Kasumi-1 (cell line): ENCODE results near the gene LPAR4.
"Not testable (repeated sequence)": the region's sequence is repeated elsewhere in the genome, so short reads cannot be mapped to it uniquely, and the experiment has no call there.

ENCODE experiments used
- DNase-seq, 2 experiments: peaks; one replicate each; lab custom pipeline; 2025; lab: John Stamatoyannopoulos, UW

LPAR4 gene, protein sequence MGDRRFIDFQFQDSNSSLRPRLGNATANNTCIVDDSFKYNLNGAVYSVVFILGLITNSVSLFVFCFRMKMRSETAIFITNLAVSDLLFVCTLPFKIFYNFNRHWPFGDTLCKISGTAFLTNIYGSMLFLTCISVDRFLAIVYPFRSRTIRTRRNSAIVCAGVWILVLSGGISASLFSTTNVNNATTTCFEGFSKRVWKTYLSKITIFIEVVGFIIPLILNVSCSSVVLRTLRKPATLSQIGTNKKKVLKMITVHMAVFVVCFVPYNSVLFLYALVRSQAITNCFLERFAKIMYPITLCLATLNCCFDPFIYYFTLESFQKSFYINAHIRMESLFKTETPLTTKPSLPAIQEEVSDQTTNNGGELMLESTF

DNA sequence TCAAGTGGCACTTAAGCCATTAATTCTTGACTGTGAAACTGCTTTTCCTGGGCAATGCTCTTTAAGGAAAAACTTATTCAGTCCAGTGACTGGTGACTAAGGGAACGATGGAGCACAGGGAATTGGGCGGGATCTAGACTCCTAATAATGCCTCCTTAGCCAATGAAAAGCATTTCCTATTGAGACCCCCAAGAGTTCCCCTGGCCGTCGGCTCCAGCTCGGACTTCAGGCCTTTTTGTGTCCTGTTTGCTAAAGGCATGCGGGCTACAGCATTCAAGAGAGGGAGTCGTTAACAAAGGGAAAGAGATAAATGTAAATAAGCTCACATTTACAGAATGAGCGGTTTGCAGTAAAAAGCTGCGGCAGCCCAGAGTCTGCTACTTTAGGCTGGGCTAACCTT lies at the start of gene LPAR4:
Gene LPAR4 (plus strand): TSS at position 232 of the 400 bp plus-strand sequence. CDS start 7,150 bp downstream, outside the sequence.
- no peak for DNase-seq

DNA sequence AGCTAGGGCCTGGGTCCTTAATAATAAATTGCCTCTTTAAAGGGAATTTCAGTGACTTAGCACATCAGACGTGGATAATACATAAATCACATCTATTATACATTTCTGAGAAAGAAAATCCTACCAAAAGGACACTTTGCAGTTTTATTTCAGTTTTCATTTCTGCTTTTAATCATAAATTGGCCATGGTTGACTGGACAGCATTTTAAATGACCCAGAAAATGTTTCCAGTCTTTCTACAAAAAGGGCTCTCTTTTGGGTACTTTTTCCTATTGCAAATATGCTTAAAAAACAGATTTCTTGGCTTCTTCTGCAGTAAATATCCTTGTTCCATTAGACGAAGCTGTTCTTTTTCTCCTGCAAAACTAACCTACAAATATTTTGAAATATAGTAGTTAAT lies 41.4 kb upstream of the LPAR4 start:
- no peak for DNase-seq

DNA sequence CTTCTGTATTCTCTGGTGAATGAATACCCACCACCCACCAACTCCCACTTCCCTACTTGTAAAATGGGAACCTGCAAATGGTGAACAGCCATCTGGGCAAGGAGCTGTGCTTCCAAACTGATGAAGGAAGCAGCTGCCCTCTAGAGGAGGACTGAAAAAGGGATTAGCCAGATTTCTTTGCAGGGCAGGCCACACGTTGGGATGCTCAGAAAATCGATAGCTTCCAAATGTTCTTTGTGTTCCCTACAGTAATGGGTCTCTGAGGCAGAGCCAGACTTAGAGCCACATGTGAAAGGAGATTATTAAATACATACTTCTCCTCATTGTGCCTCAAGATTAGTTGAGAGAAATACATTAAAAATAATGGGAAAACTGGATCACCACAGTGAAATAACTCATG lies 39.3 kb upstream of the LPAR4 start:
- DNase-seq = peak; percentile 50 to 51

DNA sequence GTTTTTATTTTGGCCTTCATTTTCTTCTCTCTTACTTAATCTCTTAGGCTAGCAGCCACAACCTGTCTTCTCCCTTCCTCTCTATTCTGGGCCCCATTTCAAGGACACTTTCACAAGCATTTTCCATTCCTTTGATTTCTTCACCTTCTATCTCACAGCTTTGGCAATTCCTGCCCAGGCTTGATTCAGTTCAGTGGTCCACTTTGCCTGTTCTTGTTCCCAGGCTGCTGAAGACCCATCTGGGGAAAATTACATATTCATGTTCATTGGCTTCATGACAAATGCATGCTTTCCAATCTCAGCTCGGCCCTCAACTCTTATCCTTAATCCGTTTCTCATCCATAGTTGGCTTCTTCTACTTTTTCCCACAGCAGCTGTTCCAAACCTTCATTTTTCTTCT lies 38.7 kb upstream of the LPAR4 start:
- DNase-seq = no peak

DNA sequence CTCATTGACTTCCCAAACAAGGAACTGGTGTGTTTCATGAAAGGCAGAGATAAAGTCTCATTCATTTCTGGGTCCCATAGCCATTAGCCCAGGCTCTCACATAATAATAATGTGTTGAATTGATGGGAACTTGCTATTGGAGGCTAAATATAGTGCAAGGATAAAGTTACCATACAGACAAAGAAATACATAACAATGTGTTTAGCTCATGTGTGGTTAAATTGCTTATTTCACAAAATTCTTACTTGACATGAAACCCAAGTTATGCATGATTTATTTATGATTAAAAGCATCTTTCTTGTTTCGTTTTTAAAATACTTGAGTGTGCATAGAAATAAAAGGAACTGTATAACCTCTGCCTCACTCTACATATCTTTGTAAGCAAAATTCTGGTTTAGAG lies 37.3 kb upstream of the LPAR4 start:
- no peak for DNase-seq

DNA sequence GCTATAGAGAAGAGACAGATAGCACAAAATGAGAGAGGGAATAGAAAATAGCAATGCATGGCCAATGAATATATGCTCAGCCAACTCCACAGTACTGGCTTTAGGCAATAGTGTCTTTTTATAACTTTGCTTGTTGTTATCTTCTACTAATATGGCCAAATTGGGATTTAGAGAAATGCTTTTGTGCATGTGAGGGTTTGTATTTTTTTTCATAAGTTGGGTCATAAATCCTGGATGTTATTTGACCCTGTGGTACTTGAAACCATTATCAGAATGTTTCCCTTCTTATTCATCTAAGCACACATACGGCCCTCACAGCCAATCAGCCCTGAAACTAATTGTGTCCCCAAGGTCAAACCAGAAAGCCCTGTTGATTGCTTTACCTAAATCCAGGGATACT lies 35.2 kb upstream of the LPAR4 start:
- DNase-seq = no peak

DNA sequence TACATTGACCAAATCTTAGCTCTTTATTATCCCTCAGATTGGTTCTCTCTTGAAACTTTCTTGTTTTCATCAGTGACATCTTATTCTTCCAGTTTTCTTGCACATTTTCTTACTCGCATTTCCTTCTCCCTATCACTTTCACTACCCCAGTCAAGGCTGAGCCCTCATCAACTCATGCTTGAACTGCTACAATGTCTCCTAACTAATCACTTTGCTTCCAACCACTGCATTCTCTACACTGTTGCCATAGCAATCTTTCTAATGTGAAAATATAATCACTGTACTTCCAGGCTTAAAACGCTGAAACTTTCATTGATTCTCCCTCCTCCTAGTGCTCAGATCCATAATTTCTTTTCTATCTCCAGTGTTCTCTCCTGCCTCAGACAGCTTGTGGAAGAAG lies 22.2 kb upstream of the LPAR4 start:
- DNase-seq = no peak

DNA sequence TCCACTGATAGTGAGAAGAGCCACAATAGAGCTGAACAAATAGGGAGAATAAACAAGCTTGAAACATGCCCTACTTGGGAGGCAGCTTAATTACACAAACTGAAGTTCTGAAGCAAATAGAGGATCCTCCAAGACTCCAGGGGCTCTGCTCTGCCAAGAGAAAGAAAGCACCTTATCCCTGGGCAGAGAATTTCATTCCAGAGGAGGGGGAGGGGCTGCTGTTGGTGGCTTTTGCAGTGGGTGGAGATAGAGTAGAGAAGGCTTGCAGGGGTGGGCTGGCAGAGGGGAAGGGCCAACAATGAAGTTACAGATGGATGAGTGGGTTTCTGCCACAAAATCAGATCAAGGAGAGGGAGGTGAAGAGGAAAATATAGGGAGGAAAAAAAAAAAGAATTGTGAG lies 1.0 kb upstream of the LPAR4 start:
- DNase-seq = no peak

DNA sequence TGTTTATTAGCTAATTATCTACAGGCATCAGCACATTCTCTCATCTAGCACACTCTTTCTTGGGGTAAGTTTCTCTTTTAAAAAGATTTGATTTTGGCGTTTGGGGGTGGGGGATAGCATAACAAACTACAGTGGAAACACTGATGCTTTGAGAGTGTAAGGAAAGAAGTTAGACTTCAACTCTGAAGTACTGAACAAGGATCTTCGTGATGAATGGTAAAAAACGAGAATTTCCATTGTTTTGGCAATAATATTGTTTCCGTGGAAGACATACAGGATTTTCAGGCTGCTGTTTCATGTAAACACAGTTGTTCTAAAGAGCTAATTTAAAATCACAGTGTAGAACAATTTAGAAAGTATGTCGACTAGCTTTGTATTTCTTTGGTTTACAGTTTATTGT lies 451 bp downstream of the LPAR4 start:
- no peak for DNase-seq

DNA sequence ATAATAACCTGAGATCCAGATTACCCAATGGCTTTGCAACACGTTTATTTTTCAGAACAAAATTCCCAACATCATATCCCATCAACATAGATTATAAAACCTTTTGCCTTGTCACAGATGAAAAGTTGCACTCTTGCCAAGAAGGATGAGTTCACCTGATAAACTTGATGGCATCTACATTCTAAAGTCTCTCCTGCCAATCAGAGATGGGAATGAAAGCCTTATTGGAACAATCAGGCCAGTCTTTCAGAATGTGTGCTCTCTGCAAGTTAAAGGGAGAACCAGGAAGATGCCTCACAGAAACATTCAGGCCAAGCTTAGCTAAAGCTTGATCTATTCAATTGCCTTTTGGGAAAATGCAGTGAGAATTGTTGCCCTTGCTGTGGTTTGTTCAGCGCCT lies 1.3 kb downstream of the LPAR4 start:
- no peak for DNase-seq

DNA sequence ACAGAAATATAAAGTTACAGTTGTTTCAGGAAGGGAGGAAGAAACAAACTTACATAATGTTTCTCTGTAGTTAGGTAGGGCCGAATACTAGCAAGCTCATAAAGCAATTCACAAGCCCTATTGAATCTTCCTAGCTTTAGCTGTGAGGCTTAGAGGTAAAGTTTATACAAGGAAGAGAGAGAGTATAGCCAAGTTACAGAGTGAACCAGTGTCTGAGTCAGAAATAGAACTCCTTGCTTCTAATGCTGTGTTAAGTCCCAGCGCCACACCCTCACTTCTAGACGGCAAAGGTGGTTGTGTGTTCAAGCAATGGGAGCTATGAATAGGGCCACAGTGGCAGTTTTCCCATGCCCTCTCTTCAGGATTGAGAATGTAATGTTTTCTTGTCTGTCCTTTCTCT lies 6.1 kb downstream of the LPAR4 start:
- no peak for DNase-seq

DNA sequence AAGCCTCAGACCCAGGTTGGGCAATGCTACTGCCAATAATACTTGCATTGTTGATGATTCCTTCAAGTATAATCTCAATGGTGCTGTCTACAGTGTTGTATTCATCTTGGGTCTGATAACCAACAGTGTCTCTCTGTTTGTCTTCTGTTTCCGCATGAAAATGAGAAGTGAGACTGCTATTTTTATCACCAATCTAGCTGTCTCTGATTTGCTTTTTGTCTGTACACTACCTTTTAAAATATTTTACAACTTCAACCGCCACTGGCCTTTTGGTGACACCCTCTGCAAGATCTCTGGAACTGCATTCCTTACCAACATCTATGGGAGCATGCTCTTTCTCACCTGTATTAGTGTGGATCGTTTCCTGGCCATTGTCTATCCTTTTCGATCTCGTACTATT lies 7.4 kb downstream of the LPAR4 start:
- no peak for DNase-seq

DNA sequence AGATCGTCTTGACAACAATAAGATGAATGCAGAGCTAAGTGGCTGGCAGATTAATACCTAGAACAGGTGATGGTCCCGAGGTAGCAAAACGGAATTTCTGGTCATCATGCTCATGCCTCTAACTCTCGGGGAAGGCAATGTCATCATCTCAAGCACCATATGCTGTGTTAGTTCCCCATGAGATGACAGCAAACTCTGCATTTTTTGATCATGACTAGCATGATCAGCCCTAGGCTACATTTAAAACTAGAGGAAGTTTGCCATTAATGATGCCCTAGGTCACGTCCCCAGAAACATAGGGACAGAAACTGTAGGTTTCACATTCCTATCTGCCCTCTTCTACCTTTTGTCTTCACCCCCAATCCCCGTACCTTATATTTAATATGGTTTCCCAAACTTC lies 11.6 kb downstream of the LPAR4 start:
- DNase-seq = no peak

DNA sequence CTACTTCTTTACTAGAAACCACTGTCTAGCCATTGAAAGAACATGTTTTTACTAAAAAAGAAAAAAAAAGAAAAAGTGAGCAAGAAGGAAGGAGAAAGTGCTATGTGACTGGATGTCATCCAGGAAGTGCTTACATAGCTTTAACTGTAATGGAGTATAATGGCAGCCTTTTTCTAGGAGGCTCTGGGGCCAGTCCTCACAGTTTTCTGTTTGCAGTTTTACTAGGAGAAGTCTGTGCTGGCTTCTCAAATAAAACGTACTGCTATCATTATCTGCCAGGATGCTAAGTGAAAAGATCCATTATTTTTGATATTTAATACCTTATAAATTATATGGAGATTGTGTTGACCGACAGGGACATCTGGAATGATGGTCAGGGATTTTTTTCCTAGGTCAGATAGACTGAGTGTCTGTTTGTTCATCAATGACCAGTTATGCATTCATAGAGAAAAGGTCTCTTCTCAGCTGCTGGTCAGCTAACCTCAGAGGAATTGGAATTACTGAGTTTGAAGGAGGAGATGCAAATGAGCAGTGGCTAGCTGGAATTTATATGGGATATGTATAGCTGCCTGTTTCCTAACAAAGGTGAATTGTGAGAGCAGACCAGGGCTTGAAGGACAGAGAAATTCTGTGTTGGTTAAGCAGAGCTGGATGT lies 21.7 kb downstream of the LPAR4 start:
- no peak for DNase-seq

DNA sequence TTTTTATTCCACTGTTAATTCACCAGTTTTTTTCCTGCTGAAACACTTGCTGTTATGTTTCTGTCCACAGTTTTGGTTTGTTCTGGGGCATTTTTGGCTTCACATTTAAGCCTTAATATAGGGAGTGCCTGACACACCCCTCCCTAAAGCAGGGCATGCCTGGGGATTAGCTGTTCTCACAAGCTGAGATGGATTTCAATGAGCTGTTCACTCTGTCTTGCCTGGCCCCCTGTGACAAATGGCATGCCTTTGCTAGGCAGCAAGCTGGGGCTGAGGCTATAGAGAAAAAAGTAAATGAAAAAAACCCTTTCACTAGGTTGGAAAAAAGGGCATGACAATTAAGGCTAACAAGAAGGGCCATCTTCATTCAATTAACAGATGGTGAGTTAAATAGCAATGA lies 22.4 kb downstream of the LPAR4 start:
- DNase-seq = no peak

DNA sequence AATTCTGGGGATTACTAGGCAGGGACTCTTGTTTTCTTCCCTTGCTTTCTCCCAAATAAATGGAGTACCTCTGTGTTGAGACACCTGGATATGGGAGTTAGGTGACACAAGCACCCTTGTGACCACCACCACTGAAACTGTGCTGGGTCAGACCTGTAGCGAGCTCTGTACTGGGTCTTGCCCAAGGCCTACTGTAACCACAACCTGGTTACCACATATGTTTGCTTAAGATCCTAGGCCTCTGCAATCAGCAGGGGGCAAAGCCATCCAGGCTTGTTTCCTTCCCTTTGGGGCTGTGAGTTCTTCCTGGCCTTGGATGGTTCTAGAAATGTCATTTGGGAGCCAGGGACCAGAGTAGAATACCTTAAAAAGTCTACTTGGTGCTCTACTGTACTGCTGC lies 49.4 kb downstream of the LPAR4 start:
- no peak for DNase-seq

DNA sequence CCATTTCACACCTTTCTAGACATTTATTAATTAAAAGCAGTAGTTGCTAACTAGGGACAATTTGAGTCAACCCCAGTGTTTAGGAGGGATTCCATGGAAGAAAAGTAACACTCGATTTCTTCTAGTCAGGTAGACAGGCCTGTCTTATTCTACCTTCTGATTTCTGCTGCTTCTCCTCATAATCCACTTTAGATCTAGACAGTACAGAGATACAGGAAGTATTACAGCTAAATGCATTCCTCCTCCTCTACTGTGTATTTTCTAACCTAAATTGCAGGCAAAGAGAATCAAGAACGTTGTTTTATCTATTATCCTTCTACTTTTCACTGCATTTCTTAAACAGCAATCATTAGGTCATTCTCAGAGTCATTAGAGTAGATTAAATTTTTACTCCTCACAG lies 52.6 kb downstream of the LPAR4 start:
- no peak for DNase-seq

DNA sequence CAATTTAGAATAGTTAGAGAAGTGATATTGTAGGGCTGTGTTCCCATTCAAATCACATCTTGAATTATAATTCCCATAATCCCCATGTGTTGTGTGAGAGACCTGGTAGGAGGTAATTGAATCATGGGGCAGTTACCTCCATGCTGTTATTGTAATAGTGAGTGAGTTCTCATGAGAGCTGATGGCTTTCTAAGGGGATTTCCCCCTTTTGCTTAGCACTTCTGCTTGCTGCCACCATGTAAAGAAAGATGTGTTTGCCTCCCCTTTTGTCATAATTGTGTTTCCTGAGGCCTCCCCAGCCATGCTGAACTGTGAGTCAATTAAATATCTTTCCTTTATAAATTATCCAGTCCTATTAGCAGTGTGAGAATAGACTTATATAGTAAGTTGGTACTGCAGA lies 53.2 kb downstream of the LPAR4 start:
- no peak for DNase-seq

DNA sequence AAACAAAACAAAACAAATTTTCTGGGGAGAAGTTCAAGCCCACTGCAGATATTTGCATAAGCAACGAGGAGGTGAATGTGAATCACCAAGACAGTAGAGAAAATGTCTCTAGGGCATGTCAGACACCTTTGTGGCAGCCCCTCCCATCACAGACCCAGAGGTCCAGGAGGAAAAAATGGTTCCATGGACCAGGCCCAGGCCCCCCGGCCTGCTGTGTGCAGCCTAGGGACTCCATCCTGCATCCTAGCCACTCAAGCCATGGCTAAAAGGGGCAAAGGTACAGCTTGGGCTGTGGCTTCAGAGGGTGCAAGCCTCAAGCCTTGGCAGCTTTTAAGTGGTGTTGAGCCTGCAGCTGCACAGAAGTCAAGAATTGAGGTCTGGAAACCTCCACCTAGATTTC lies 54.0 kb downstream of the LPAR4 start:
- no peak for DNase-seq

DNA sequence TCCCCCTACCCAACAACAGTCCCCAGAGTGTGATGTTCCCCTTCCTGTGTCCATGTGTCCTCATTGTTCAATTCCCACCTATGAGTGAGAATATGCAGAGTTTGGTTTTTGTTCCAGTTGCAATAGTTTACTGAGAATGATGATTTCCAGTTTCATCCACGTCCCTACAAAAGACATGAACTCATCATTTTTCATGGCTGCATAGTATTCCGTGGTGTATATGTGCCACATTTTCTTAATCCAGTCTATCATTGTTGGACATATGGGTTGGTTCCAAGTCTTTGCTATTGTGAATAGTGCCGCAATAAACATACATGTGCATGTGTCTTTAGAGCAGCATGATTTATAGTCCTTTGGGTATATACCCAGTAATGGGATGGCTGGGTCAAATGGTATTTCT lies 55.0 kb downstream of the LPAR4 start:
- DNase-seq = not testable (repeated sequence)
